Keratinocyte (primary cell): Measurements from ENCODE around the gene PPM1H.

ENCODE experiments used
- CTCF ChIP-seq, 3 experiments: IDR thresholded peaks in 1 of 3; conservative IDR thresholded peaks in 1 of 3; optimal IDR thresholded peaks in 1 of 3; 2 replicates in 2 of 3; 3 replicates in 1 of 3; pipeline versions ENCODE3 to v1.5.1; 2011; ENCODE audit warnings: low read length in 3 of 3, mild to moderate bottlenecking in 3 of 3, moderate library complexity in 2 of 3, control low read depth in 1 of 3, inconsistent platforms in 1 of 3; ENCODE audit not compliant: insufficient read depth in 2 of 3; ENCODE audit errors: extremely low read depth in 1 of 3
- EZH2 ChIP-seq: IDR thresholded peaks from one replicate; pipeline ENCODE4 v1.6.1; 2012; ENCODE audit warnings: inconsistent platforms, mild to moderate bottlenecking, low read length, moderate library complexity

GRCh38 chr12:62618319-62618718 is 316.6 kb downstream of the PPM1H start:
- TF ChIP-seq CTCF (optimal IDR thresholded peaks at IDR 0.05 in 1 of 3, IDR thresholded peaks at IDR 0.05 in 1 of 3, conservative IDR thresholded peaks at IDR 0.05 in 1 of 3; ENCODE audit: extremely low read depth in 1 of 3, insufficient read depth in 2 of 3, low read length in 3 of 3) (no peak), EZH2 (no peak)
